NOMO-1 treated with dmso at 0.1 percent for 144 hours (cell line): ENCODE measurements around the gene KIF1A.
"Not testable (repeated sequence)": the region's sequence is repeated elsewhere in the genome, so short reads cannot be mapped to it uniquely, and the experiment has no call there.

Experiments used
- DNase-seq: peaks from one replicate; lab custom pipeline; 2025; ENCODE audit not compliant: unreplicated experiment; lab: John Stamatoyannopoulos, UW

KIF1A gene

GRCh38 chr2:240789051-240789453 lies 31.0 kb downstream of the KIF1A start:
- no peak for DNase-seq

GRCh38 chr2:240788482-240788881 lies 31.5 kb downstream of the KIF1A start:
- no peak for DNase-seq

GRCh38 chr2:240787521-240788472 lies 32.2 kb downstream of the KIF1A start:
- DNase-seq = no peak

GRCh38 chr2:240786871-240787311 lies 33.1 kb downstream of the KIF1A start:
- no peak for DNase-seq

GRCh38 chr2:240786355-240786841 lies 33.6 kb downstream of the KIF1A start:
- DNase-seq = no peak

- DNase-seq = no peak
These were observed 34.3 kb downstream of the KIF1A start for GRCh38 chr2:240785424-240786335.

- DNase-seq = no peak
These were observed 35.2 kb downstream of the KIF1A start for GRCh38 chr2:240784629-240785423.

- DNase-seq = no peak
These were observed 36.0 kb downstream of the KIF1A start for GRCh38 chr2:240783819-240784621.

GRCh38 chr2:240782886-240783818 lies 36.9 kb downstream of the KIF1A start:
- no peak for DNase-seq

GRCh38 chr2:240782221-240782885 lies 37.7 kb downstream of the KIF1A start:
- DNase-seq = no peak

GRCh38 chr2:240781471-240782220 lies 38.4 kb downstream of the KIF1A start:
- DNase-seq = no peak

- DNase-seq = no peak
These were observed 39.9 kb downstream of the KIF1A start for GRCh38 chr2:240780023-240780700.

- not testable (repeated sequence) for DNase-seq
These were observed 40.7 kb downstream of the KIF1A start for GRCh38 chr2:240779250-240779832.

GRCh38 chr2:240778426-240778825 lies 41.6 kb downstream of the KIF1A start:
- DNase-seq = no peak

GRCh38 chr2:240777456-240778212 lies 42.4 kb downstream of the KIF1A start:
- no peak for DNase-seq

GRCh38 chr2:240775905-240776304 lies 44.1 kb downstream of the KIF1A start:
- DNase-seq = no peak
